Pancreas (tissue), 10 donors: ENCODE results near the gene LRRC4B. TPM values are rescaled to one million over a fixed set of nuclear protein-coding genes. Genes with fewer than 3 reads are reported as not detected.

Experiments
- ATAC-seq, 4 donors: fragments of 200-7000 bp; cut with Tn5 transposase; one replicate each; pipeline versions ENCODE4 v1.8.0 to v1.9.1; 2020; ENCODE audit warnings: mild to moderate bottlenecking in 4 of 4, moderate library complexity in 4 of 4
- DNase-seq, 6 donors: peaks; one replicate each; pipeline ENCODE4 v3.0.0-alpha.2; 2020
- FAIRE-seq: peaks from 2 replicates; lab custom pipeline; 2012; peaks lifted over from hg19 to GRCh38; lab: Jason Lieb, UNC
- H3K27ac ChIP-seq, 4 donors: fragments of 200-600 bp; sonication (generic); 1 replicate in 3 of 4; 2 replicates in 1 of 4; pipeline versions ENCODE4 v1.5.0 to v1.8.0; 2020
- H3K27me3 ChIP-seq, 4 donors: fragments of 200-600 bp; one replicate each; pipeline ENCODE4 v1.8.0; 2021
- H3K36me3 ChIP-seq, 3 donors: fragments of 200-600 bp; sonication (generic) in 1 of 3; one replicate each; pipeline versions ENCODE4 v1.5.0 to v1.8.0; 2020 to 2021
- H3K4me1 ChIP-seq, 3 donors: fragments of 200-600 bp; one replicate each; pipeline ENCODE4 v1.8.0; 2021
- H3K4me3 ChIP-seq, 4 donors: fragments of 200-600 bp; sonication (generic) in 2 of 4; one replicate each; pipeline versions ENCODE4 v1.5.0 to v1.8.0; 2020 to 2021
- H3K9me3 ChIP-seq, 4 donors: fragments of 200-600 bp; one replicate each; pipeline ENCODE4 v1.8.0; 2021
- WGBS, 2 donors: extraction: QIAGEN DNeasy Blood & Tissue Kit; methylation state at CpG; one replicate each; pipeline ENCODE4 v1.1.7; 2013; 5-methylcytosine and 5-hydroxymethylcytosine counted together
- intact Hi-C, 3 donors: fragments of 100-400 bp; cut with DNase I; formaldehyde crosslinking; loops; one replicate each; pipeline versions ENCODE4 v1.11.1 to v1.14.2; 2022
- polyA plus RNA-seq, 2 donors: library from polyadenylated mRNA; stranded (reverse); fragments of 200-250 nt; gene quantifications; one replicate each; pipeline ENCODE4 v1.2.3, GENCODE V29; 2013
- total RNA-seq, 6 donors: library from RNA; stranded (reverse); fragmentation: NEBNext Ultra II Directional in 4 of 6; extraction: Animal tissue kit (Norgen Biotek cat#: 25700) in 4 of 6; gene quantifications; one replicate each; pipeline versions ENCODE4 v1.2.1 to v1.2.4, GENCODE V29; 2021 to 2023
- TF ChIP-seq, protein P1 (sequence below), 4 donors: fragments of 200-600 bp; sonication (generic) in 3 of 4; IDR thresholded peaks; one replicate each; pipeline versions ENCODE4 v1.5.0 to v1.8.0; 2021; ENCODE audit warnings: antibody characterized with exemption in 4 of 4
- donor health status: healthy with polysubstance abuse.
- donor health status: DM: no; HTN: no; CAD: no; lungs with moderate emphysema.
- donor health status: DM: no; HTN: no; CAD: no.
- donor health status: control.
- donor health status: control.
- donor health status: Bipolar disorder and iron deficiency.
- donor health status: DM: yes; HTN: yes; CAD: no.
- donor health status: DM: no; HTN: no; CAD: no.
- donor health status: DM: no; HTN: no; CAD: no.
- donor health status: DM: yes; HTN: yes; CAD: no.

Gene LRRC4B
- total and polyA plus RNA-seq, 8 donors: 0.09 to 2.1 (median 0.50) TPM

GRCh38 chr19:50567052-50567841, 988 bp downstream of the LRRC4B start:
- peak in 1 of 4 donors; percentile 15 for ATAC-seq
- no peak for DNase-seq
- intact Hi-C loops: no loop called here
- FAIRE-seq: no peak
- Histone ChIP-seq H3K27ac (no peak overlapping the region), H3K4me3 (no peak overlapping the region), H3K4me1 (no peaks in the 10 kb centered on the region), H3K9me3 (no peaks in the 10 kb centered on the region), H3K27me3 (peaks cover 0 to 2% (median 0%) of the 10 kb centered on the region in 4 donors), H3K36me3 (no peaks in the 10 kb centered on the region)
- TF ChIP-seq, protein P1, sequence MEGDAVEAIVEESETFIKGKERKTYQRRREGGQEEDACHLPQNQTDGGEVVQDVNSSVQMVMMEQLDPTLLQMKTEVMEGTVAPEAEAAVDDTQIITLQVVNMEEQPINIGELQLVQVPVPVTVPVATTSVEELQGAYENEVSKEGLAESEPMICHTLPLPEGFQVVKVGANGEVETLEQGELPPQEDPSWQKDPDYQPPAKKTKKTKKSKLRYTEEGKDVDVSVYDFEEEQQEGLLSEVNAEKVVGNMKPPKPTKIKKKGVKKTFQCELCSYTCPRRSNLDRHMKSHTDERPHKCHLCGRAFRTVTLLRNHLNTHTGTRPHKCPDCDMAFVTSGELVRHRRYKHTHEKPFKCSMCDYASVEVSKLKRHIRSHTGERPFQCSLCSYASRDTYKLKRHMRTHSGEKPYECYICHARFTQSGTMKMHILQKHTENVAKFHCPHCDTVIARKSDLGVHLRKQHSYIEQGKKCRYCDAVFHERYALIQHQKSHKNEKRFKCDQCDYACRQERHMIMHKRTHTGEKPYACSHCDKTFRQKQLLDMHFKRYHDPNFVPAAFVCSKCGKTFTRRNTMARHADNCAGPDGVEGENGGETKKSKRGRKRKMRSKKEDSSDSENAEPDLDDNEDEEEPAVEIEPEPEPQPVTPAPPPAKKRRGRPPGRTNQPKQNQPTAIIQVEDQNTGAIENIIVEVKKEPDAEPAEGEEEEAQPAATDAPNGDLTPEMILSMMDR (IDR thresholded peaks at IDR 0.05): no peak
- whole genome bisulfite sequencing, 2 donors: 3 to 5% methylated on average over 15 to 37 of the region's 38 CpGs

- no peak for FAIRE-seq
- peaks cover 0 to 6% (median 0%) of the 10 kb centered on the region in 4 donors for H3K27me3 ChIP-seq
Measured at GRCh38 chr19:50565984-50566903, 2.0 kb downstream of the LRRC4B start.

GRCh38 chr19:50564229-50565105, 3.8 kb downstream of the LRRC4B start:
- Histone ChIP-seq H3K27ac (no peak overlapping the region), H3K36me3 (no peaks in the 10 kb centered on the region), H3K4me1 (no peaks in the 10 kb centered on the region), H3K27me3 (peaks cover 0 to 7% (median 0%) of the 10 kb centered on the region in 4 donors), H3K4me3 (no peak overlapping the region), H3K9me3 (no peaks in the 10 kb centered on the region)
- ATAC-seq: no peak
- no peak for FAIRE-seq
- 13 to 14% methylated on average over 21 to 22 of the region's 22 CpGs for WGBS, 2 donors
- TF ChIP-seq, protein P1 (IDR thresholded peaks at IDR 0.05): no peak
- intact Hi-C loops: no loop called here
- DNase-seq: no peak

More at GRCh38 chr19:50565984-50566903, 2.0 kb downstream of the LRRC4B start:
- no peak for ATAC-seq
- no peaks in the 10 kb centered on the region for H3K4me1 ChIP-seq
- no peak for DNase-seq
- H3K36me3 ChIP-seq: no peaks in the 10 kb centered on the region
- no peaks in the 10 kb centered on the region for H3K9me3 ChIP-seq
- TF ChIP-seq, protein P1 (IDR thresholded peaks at IDR 0.05): no peak
- H3K27ac ChIP-seq: no peak overlapping the region
- intact Hi-C loops: no loop called here
- H3K4me3 ChIP-seq: no peak overlapping the region
- 2 to 5% methylated on average over 30 to 34 of the region's 36 CpGs for WGBS, 2 donors

- Histone ChIP-seq H3K4me1 (no peaks in the 10 kb centered on the region), H3K27me3 (peaks cover 0 to 7% (median under 1%) of the 10 kb centered on the region in 4 donors), H3K4me3 (no peak overlapping the region), H3K36me3 (no peaks in the 10 kb centered on the region), H3K27ac (no peak overlapping the region), H3K9me3 (no peaks in the 10 kb centered on the region)
- ATAC-seq (no peak), FAIRE-seq (no peak), DNase-seq (no peak)
- intact Hi-C loops: no loop called here
- TF ChIP-seq, protein P1 (IDR thresholded peaks at IDR 0.05): no peak
- 22 to 34% methylated on average over 6 of the region's 6 CpGs for WGBS, 2 donors
Measured at GRCh38 chr19:50563597-50563996, 4.6 kb downstream of the LRRC4B start.
